SK-N-SH (cell line): ENCODE measurements around the gene PRKG1.
A peak's percentile ranks its signal among the peaks of the same experiment; 100 is the strongest.

Experiments
- CTCF ChIP-seq: fragments of 200-600 bp; sonication (generic); IDR thresholded peaks from 2 replicates; pipeline ENCODE4 v1.6.1; 2017; ENCODE audit warnings: antibody characterized with exemption, mild to moderate bottlenecking, moderate library complexity
- EP300 ChIP-seq, 2 experiments: IDR thresholded peaks; 2 replicates each; pipeline versions ENCODE4 v1.4.0 to v1.6.1; 2012; ENCODE audit warnings: borderline replicate concordance in 1 of 2, low read depth in 1 of 2, low read length in 1 of 2
- FOXJ3 ChIP-seq: sonication (generic); formaldehyde crosslinking; IDR thresholded peaks from 2 replicates; pipeline ENCODE4 v1.5.1; 2020; ENCODE audit warnings: mild to moderate bottlenecking, missing genetic modification reagents
- FOXM1 ChIP-seq: IDR thresholded peaks from 2 replicates; pipeline ENCODE4 v1.4.0; 2012; ENCODE audit warnings: low read depth, mild to moderate bottlenecking
- MAX ChIP-seq: IDR thresholded peaks from 2 replicates; pipeline ENCODE4 v1.4.0; 2012; ENCODE audit warnings: low read depth
- POLR2AphosphoS5 ChIP-seq: IDR thresholded peaks from 2 replicates; pipeline ENCODE4 v1.6.1; 2012; ENCODE audit warnings: low read depth, low read length
- RAD21 ChIP-seq: IDR thresholded peaks from 2 replicates; pipeline ENCODE4 v1.6.1; 2012; ENCODE audit warnings: mild to moderate bottlenecking, low read length
- RCOR1 ChIP-seq: fragments of 150-350 bp; IDR thresholded peaks from 2 replicates; pipeline ENCODE4 v1.6.1; 2017; ENCODE audit warnings: antibody characterized with exemption, low read length
- REST ChIP-seq: IDR thresholded peaks from 2 replicates; pipeline ENCODE4 v1.6.1; 2012; ENCODE audit warnings: mild to moderate bottlenecking, low read depth, low read length, moderate library complexity
- RFX5 ChIP-seq: IDR thresholded peaks from 2 replicates; pipeline ENCODE4 v1.6.1; 2012; ENCODE audit warnings: mild to moderate bottlenecking, improper control_type of control experiment, low read length
- RXRA ChIP-seq: IDR thresholded peaks from 2 replicates; pipeline ENCODE4 v1.4.0; 2012; ENCODE audit warnings: low read depth, mild to moderate bottlenecking, borderline replicate concordance
- USF1 ChIP-seq: IDR thresholded peaks from 2 replicates; pipeline ENCODE4 v1.4.0; 2012; ENCODE audit warnings: low read depth, borderline replicate concordance
- USF2 ChIP-seq: fragments of 150-350 bp; IDR thresholded peaks from 2 replicates; pipeline ENCODE4 v1.6.1; 2017; ENCODE audit warnings: antibody characterized with exemption, low read length, low read depth, borderline replicate concordance

- TF ChIP-seq RFX5 (no peak), POLR2AphosphoS5 (no peak), USF2 (no peak), CTCF (no peak), REST (no peak), USF1 (no peak), EP300 (IDR thresholded peaks at IDR 0.05; ENCODE audit: borderline replicate concordance in 1 of 2, low read depth in 1 of 2, low read length in 1 of 2) (peak; percentile 4 to 56; a peak in 3 of 4 replicates), MAX (no peak), FOXJ3 (CRISPR knock-in tag) (no peak), RAD21 (no peak), RCOR1 (no peak), FOXM1 (no peak), RXRA (no peak)
These were observed 226.5 kb downstream of the PRKG1 start for GRCh38 chr10:51300617-51301304.
